Measurements from ENCODE around the gene MYO1C. TPM values are rescaled to one million over a fixed set of nuclear protein-coding genes. Genes with fewer than 3 reads are reported as not detected.

Gene MYO1C
- total and polyA plus RNA-seq, 2 donors (not counting 1 experiment from before 2014, with no cell fraction given): 164 to 190 TPM

DNA sequence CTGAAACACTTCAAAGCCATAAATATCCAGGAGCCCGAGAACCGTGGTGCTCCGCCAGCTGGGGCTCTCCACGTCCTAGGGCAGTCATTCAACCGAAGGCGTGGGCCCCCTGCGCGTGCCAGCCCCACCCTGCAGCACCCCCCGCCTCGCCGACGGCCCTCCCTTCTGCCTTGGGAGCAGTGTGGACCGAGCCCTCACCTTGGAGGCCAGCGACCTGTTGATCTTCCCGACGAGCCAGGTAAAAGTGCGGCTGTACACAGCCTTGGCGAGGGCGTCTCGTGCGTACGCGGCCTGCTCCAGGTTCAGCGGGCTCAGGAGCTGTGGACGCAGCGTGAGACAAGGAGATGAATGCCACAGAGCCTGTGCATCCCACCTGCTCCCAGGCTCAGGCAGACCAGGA lies 14.1 kb downstream of the MYO1C start:
- Histone ChIP-seq H4K20me1 (ENCODE audit: control insufficient read depth, extremely low read depth, insufficient read depth, low read length) (no peaks in the 10 kb centered on the region), H3K27ac (ENCODE audit: insufficient read depth, low read length) (no peak overlapping the region), H3K4me2 (ENCODE audit: extremely low read depth, insufficient read depth, low read length) (no peak overlapping the region), H3K4me3 (replicated peaks in 1 of 4; ENCODE audit: control extremely low read depth in 1 of 4, insufficient read depth in 1 of 4, low read depth in 3 of 4, low read length in 4 of 4) (no peak overlapping the region), H2AFZ (ENCODE audit: low read length) (no peak overlapping the region), H3K36me3 (ENCODE audit: control insufficient read depth, insufficient read depth, low read length) (peaks cover 45% of the 10 kb centered on the region), H3K79me2 (ENCODE audit: control insufficient read depth, insufficient read depth, low read length) (peaks cover 6% of the 10 kb centered on the region), H3K9ac (ENCODE audit: insufficient read depth, low read length) (no peak overlapping the region), H3K4me1 (ENCODE audit: control insufficient read depth, extremely low read depth, insufficient read depth, low read length) (peaks cover 6% of the 10 kb centered on the region), H3K27me3 (ENCODE audit: control insufficient read depth, insufficient read depth, low read length) (no peaks in the 10 kb centered on the region), H3K9me3 (ENCODE audit: control insufficient read depth, insufficient read depth, low read depth, low read length) (no peaks in the 10 kb centered on the region)
- TF ChIP-seq EZH2 (IDR thresholded peaks at IDR 0.05; ENCODE audit: low read length, missing control alignments): no peak
- TF ChIP-seq, protein P1, sequence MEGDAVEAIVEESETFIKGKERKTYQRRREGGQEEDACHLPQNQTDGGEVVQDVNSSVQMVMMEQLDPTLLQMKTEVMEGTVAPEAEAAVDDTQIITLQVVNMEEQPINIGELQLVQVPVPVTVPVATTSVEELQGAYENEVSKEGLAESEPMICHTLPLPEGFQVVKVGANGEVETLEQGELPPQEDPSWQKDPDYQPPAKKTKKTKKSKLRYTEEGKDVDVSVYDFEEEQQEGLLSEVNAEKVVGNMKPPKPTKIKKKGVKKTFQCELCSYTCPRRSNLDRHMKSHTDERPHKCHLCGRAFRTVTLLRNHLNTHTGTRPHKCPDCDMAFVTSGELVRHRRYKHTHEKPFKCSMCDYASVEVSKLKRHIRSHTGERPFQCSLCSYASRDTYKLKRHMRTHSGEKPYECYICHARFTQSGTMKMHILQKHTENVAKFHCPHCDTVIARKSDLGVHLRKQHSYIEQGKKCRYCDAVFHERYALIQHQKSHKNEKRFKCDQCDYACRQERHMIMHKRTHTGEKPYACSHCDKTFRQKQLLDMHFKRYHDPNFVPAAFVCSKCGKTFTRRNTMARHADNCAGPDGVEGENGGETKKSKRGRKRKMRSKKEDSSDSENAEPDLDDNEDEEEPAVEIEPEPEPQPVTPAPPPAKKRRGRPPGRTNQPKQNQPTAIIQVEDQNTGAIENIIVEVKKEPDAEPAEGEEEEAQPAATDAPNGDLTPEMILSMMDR (conservative IDR thresholded peaks at IDR 0.05 in 1 of 2, IDR thresholded peaks at IDR 0.05 in 1 of 2; ENCODE audit: low read depth in 1 of 2, low read length in 2 of 2): no peak
- DNase-seq (ENCODE audit: low read depth in 2 of 2): no peak

GRCh38 chr17:1475321-1475854 lies 17.1 kb downstream of the MYO1C start:
- H3K79me2 ChIP-seq (ENCODE audit: control insufficient read depth, insufficient read depth, low read length): no peaks in the 10 kb centered on the region
- no peak overlapping the region for H3K27ac ChIP-seq (ENCODE audit: insufficient read depth, low read length)
- H3K9me3 ChIP-seq (ENCODE audit: control insufficient read depth, insufficient read depth, low read depth, low read length): no peaks in the 10 kb centered on the region
- H3K27me3 ChIP-seq (ENCODE audit: control insufficient read depth, insufficient read depth, low read length): no peaks in the 10 kb centered on the region
- no peak for DNase-seq (ENCODE audit: low read depth in 2 of 2)
- no peak overlapping the region for H2AFZ ChIP-seq (ENCODE audit: low read length)
- TF ChIP-seq, protein P1 (conservative IDR thresholded peaks at IDR 0.05 in 1 of 2, IDR thresholded peaks at IDR 0.05 in 1 of 2; ENCODE audit: low read depth in 1 of 2, low read length in 2 of 2): no peak
- TF ChIP-seq EZH2 (IDR thresholded peaks at IDR 0.05; ENCODE audit: low read length, missing control alignments): no peak
- H4K20me1 ChIP-seq (ENCODE audit: control insufficient read depth, extremely low read depth, insufficient read depth, low read length): no peaks in the 10 kb centered on the region
- H3K4me2 ChIP-seq (ENCODE audit: extremely low read depth, insufficient read depth, low read length): no peak overlapping the region
- no peak overlapping the region for H3K4me3 ChIP-seq (replicated peaks in 1 of 4; ENCODE audit: control extremely low read depth in 1 of 4, insufficient read depth in 1 of 4, low read depth in 3 of 4, low read length in 4 of 4)
- no peaks in the 10 kb centered on the region for H3K4me1 ChIP-seq (ENCODE audit: control insufficient read depth, extremely low read depth, insufficient read depth, low read length)
- H3K36me3 ChIP-seq (ENCODE audit: control insufficient read depth, insufficient read depth, low read length): peaks cover 51% of the 10 kb centered on the region
- no peak overlapping the region for H3K9ac ChIP-seq (ENCODE audit: insufficient read depth, low read length)

GRCh38 chr17:1474402-1475189 lies 17.9 kb downstream of the MYO1C start:
- peaks cover 52% of the 10 kb centered on the region for H3K36me3 ChIP-seq (ENCODE audit: control insufficient read depth, insufficient read depth, low read length)

More at GRCh38 chr17:1474402-1475189, 17.9 kb downstream of the MYO1C start:
- Histone ChIP-seq H3K4me2 (ENCODE audit: extremely low read depth, insufficient read depth, low read length) (no peak overlapping the region), H2AFZ (ENCODE audit: low read length) (no peak overlapping the region), H4K20me1 (ENCODE audit: control insufficient read depth, extremely low read depth, insufficient read depth, low read length) (no peaks in the 10 kb centered on the region), H3K4me1 (ENCODE audit: control insufficient read depth, extremely low read depth, insufficient read depth, low read length) (no peaks in the 10 kb centered on the region), H3K9ac (ENCODE audit: insufficient read depth, low read length) (no peak overlapping the region), H3K9me3 (ENCODE audit: control insufficient read depth, insufficient read depth, low read depth, low read length) (no peaks in the 10 kb centered on the region), H3K27ac (ENCODE audit: insufficient read depth, low read length) (no peak overlapping the region), H3K79me2 (ENCODE audit: control insufficient read depth, insufficient read depth, low read length) (no peaks in the 10 kb centered on the region), H3K27me3 (ENCODE audit: control insufficient read depth, insufficient read depth, low read length) (no peaks in the 10 kb centered on the region), H3K4me3 (replicated peaks in 1 of 4; ENCODE audit: control extremely low read depth in 1 of 4, insufficient read depth in 1 of 4, low read depth in 3 of 4, low read length in 4 of 4) (no peak overlapping the region)
- TF ChIP-seq EZH2 (IDR thresholded peaks at IDR 0.05; ENCODE audit: low read length, missing control alignments): no peak
- TF ChIP-seq, protein P1 (conservative IDR thresholded peaks at IDR 0.05 in 1 of 2, IDR thresholded peaks at IDR 0.05 in 1 of 2; ENCODE audit: low read depth in 1 of 2, low read length in 2 of 2): no peak
- DNase-seq (ENCODE audit: low read depth in 2 of 2): no peak
